NCI-H510A (cell line): Measurements from ENCODE around the gene ALDH1A2.
"Not testable (repeated sequence)": the region's sequence is repeated elsewhere in the genome, so short reads cannot be mapped to it uniquely, and the experiment has no call there.

Experiments
- DNase-seq: peaks from one replicate; lab custom pipeline; 2025; lab: John Stamatoyannopoulos, UW

ALDH1A2 gene

GRCh38 chr15:58066042-58066867 is 744 bp upstream of the ALDH1A2 start:
- no peak for DNase-seq

- no peak for DNase-seq
These were observed 499 bp downstream of the ALDH1A2 start for GRCh38 chr15:58064980-58065444.

- no peak for DNase-seq
These were observed 1.2 kb downstream of the ALDH1A2 start for GRCh38 chr15:58064082-58064979.

- no peak for DNase-seq
These were observed 1.9 kb downstream of the ALDH1A2 start for GRCh38 chr15:58063614-58064013.

- DNase-seq: no peak
These were observed 2.5 kb downstream of the ALDH1A2 start for GRCh38 chr15:58062983-58063382.

GRCh38 chr15:58062175-58062574 is 3.3 kb downstream of the ALDH1A2 start:
- DNase-seq: no peak

GRCh38 chr15:58060575-58060974 is 4.9 kb downstream of the ALDH1A2 start:
- no peak for DNase-seq

- DNase-seq: no peak
These were observed 6.8 kb downstream of the ALDH1A2 start for GRCh38 chr15:58058729-58059128.

GRCh38 chr15:58058073-58058472 is 7.4 kb downstream of the ALDH1A2 start:
- no peak for DNase-seq

GRCh38 chr15:58057559-58057958 is 8.0 kb downstream of the ALDH1A2 start:
- no peak for DNase-seq

- DNase-seq: no peak
These were observed 9.5 kb downstream of the ALDH1A2 start for GRCh38 chr15:58056015-58056414.

GRCh38 chr15:58053315-58054153 is 12.0 kb downstream of the ALDH1A2 start:
- DNase-seq: no peak

- DNase-seq: no peak
These were observed 13.2 kb downstream of the ALDH1A2 start for GRCh38 chr15:58052334-58052733.

- DNase-seq: no peak
These were observed 15.8 kb downstream of the ALDH1A2 start for GRCh38 chr15:58049520-58050227.

GRCh38 chr15:58048261-58048660 is 17.2 kb downstream of the ALDH1A2 start:
- DNase-seq: no peak

GRCh38 chr15:58047149-58047548 is 18.4 kb downstream of the ALDH1A2 start:
- DNase-seq: no peak

GRCh38 chr15:58046467-58046866 is 19.0 kb downstream of the ALDH1A2 start:
- no peak for DNase-seq

GRCh38 chr15:58045376-58045775 is 20.1 kb downstream of the ALDH1A2 start:
- DNase-seq: not testable (repeated sequence)

GRCh38 chr15:58044551-58044950 is 21.0 kb downstream of the ALDH1A2 start:
- DNase-seq: no peak

- no peak for DNase-seq
These were observed 22.2 kb downstream of the ALDH1A2 start for GRCh38 chr15:58043192-58043903.

GRCh38 chr15:58042006-58042405 is 23.5 kb downstream of the ALDH1A2 start:
- no peak for DNase-seq
